GM23248 (cell line): ENCODE data around the gene ART5. TPM values are rescaled to one million over a fixed set of nuclear protein-coding genes. Genes with fewer than 3 reads are reported as not detected.

Source experiments
- DNase-seq: peaks from one replicate; pipeline ENCODE4 v3.0.0-alpha.2; 2015
- H2AFZ ChIP-seq: fragments of 200-600 bp; sonication (generic); 2 replicates; pipeline ENCODE4 v1.6.1; 2016; ENCODE audit warnings: antibody characterized with exemption
- H3F3A ChIP-seq: fragments of 200-600 bp; sonication (generic); 2 replicates; pipeline ENCODE4 v1.6.1; 2016; ENCODE audit warnings: mild to moderate bottlenecking, antibody characterized with exemption, mixed run types; ENCODE audit not compliant: insufficient read depth
- H3K27ac ChIP-seq: fragments of 200-600 bp; sonication (generic); 2 replicates; pipeline ENCODE4 v1.5.1; 2016; ENCODE audit warnings: mild to moderate bottlenecking
- H3K27me3 ChIP-seq: fragments of 200-600 bp; sonication (generic); replicated peaks from 2 replicates; pipeline ENCODE4 v1.6.1; 2016; ENCODE audit warnings: mild to moderate bottlenecking; ENCODE audit not compliant: insufficient read depth
- H3K36me3 ChIP-seq: fragments of 200-600 bp; sonication (generic); 2 replicates; pipeline ENCODE4 v1.6.1; 2016; ENCODE audit warnings: low read depth, mild to moderate bottlenecking
- H3K4me1 ChIP-seq: fragments of 200-600 bp; sonication (generic); 2 replicates; pipeline ENCODE4 v1.6.1; 2016; ENCODE audit warnings: mild to moderate bottlenecking; ENCODE audit not compliant: insufficient read depth
- H3K4me2 ChIP-seq: fragments of 200-600 bp; sonication (generic); one replicate; pipeline ENCODE4 v1.6.1; 2016; ENCODE audit warnings: mild to moderate bottlenecking; ENCODE audit not compliant: unreplicated experiment
- H3K4me3 ChIP-seq: fragments of 200-600 bp; sonication (generic); 2 replicates; pipeline ENCODE4 v1.5.1; 2016; ENCODE audit warnings: mild to moderate bottlenecking
- H3K79me2 ChIP-seq: fragments of 200-600 bp; sonication (generic); 2 replicates; pipeline ENCODE4 v1.6.1; 2016; ENCODE audit warnings: mild to moderate bottlenecking; ENCODE audit not compliant: insufficient read depth
- H3K9ac ChIP-seq: fragments of 200-600 bp; sonication (generic); 2 replicates; pipeline ENCODE4 v1.6.1; 2016; ENCODE audit warnings: mild to moderate bottlenecking
- H3K9me2 ChIP-seq: fragments of 200-600 bp; sonication (generic); 2 replicates; pipeline ENCODE4 v1.6.1; 2016; ENCODE audit warnings: mixed run types, mild to moderate bottlenecking, moderate library complexity; ENCODE audit not compliant: insufficient read depth
- H3K9me3 ChIP-seq: fragments of 200-600 bp; sonication (generic); one replicate; pipeline ENCODE4 v1.6.1; 2017; ENCODE audit warnings: low read depth
- H4K20me1 ChIP-seq: fragments of 200-600 bp; sonication (generic); 2 replicates; pipeline ENCODE4 v1.6.0; 2016; ENCODE audit not compliant: insufficient read depth
- EZH2 ChIP-seq: fragments of 200-600 bp; sonication (generic); IDR thresholded peaks from 2 replicates; pipeline ENCODE4 v1.6.1; 2018; ENCODE audit warnings: antibody characterized with exemption, mild to moderate bottlenecking; ENCODE audit not compliant: insufficient read depth, poor library complexity, severe bottlenecking
- EZH2phosphoT487 ChIP-seq: fragments of 200-600 bp; sonication (generic); IDR thresholded peaks from 2 replicates; pipeline ENCODE4 v1.6.1; 2018; ENCODE audit warnings: antibody characterized with exemption, moderate library complexity, mild to moderate bottlenecking, low read depth; ENCODE audit not compliant: insufficient read depth
- WGBS, 2 experiments: methylation state at CpG; one replicate each; pipeline ENCODE4 v1.1.6; 2015 to 2017; ENCODE audit warnings: low lambda C conversion rate in 2 of 2, low coverage in 1 of 2; ENCODE audit errors: missing lambda C conversion rate in 2 of 2; 5-methylcytosine and 5-hydroxymethylcytosine counted together
- in situ Hi-C: fragments of 300-500 bp; cut with MboI; formaldehyde crosslinking; loops from 2 replicates; pipeline ENCODE4 v1.15.0; 2020
- polyA plus RNA-seq: library from polyadenylated mRNA; unstranded; fragments of >200 nt; fragmentation: Nextera tagmentation; extraction: Ambion mirVana; gene quantifications from 2 replicates; pipeline ENCODE4 v1.2.1, GENCODE V29; 2016
- total RNA-seq: library from RNA; depleted of rRNA; stranded (reverse); fragments of >200 nt; shearing (Covaris generic); gene quantifications from 2 replicates; pipeline ENCODE4 v1.2.3, GENCODE V29; 2014

ART5 gene
- total and polyA plus RNA-seq, 2 experiments from 2014 or later: 0.23 TPM; not detected in 1

- in situ Hi-C loops: no loop called here
- no peak overlapping the region for H3K4me3 ChIP-seq
- H3K9me3 ChIP-seq: no peaks in the 10 kb centered on the region
- no peaks in the 10 kb centered on the region for H3K9me2 ChIP-seq
- WGBS, 2 experiments: 91 to 93% methylated on average over 14 of the region's 14 CpGs
- no peaks in the 10 kb centered on the region for H3K36me3 ChIP-seq
- no peak for DNase-seq
- no peak overlapping the region for H2AFZ ChIP-seq
- H3K4me1 ChIP-seq: no peaks in the 10 kb centered on the region
- H3K79me2 ChIP-seq: no peaks in the 10 kb centered on the region
- no peak overlapping the region for H3K27ac ChIP-seq
- no peaks in the 10 kb centered on the region for H4K20me1 ChIP-seq
- TF ChIP-seq EZH2phosphoT487: no peak
- TF ChIP-seq EZH2: no peak
- H3F3A ChIP-seq: no peaks in the 10 kb centered on the region
- no peak overlapping the region for H3K9ac ChIP-seq
- H3K27me3 ChIP-seq: peaks cover 12% of the 10 kb centered on the region
- H3K4me2 ChIP-seq: no peak overlapping the region
Observed at GRCh38 chr11:3639841-3640240, 2.0 kb downstream of the ART5 start.

GRCh38 chr11:3638513-3638912, 3.3 kb downstream of the ART5 start:
- no peak for DNase-seq
- H4K20me1 ChIP-seq: no peaks in the 10 kb centered on the region
- H3K9me3 ChIP-seq: no peaks in the 10 kb centered on the region
- H3K36me3 ChIP-seq: no peaks in the 10 kb centered on the region
- 68 to 71% methylated on average over 5 of the region's 5 CpGs for WGBS, 2 experiments
- no peak overlapping the region for H3K27ac ChIP-seq
- in situ Hi-C loops: no loop called here
- no peak overlapping the region for H3K4me3 ChIP-seq
- H3K4me2 ChIP-seq: no peak overlapping the region
- no peaks in the 10 kb centered on the region for H3F3A ChIP-seq
- no peaks in the 10 kb centered on the region for H3K9me2 ChIP-seq
- no peaks in the 10 kb centered on the region for H3K79me2 ChIP-seq
- H3K9ac ChIP-seq: no peak overlapping the region
- no peak for TF ChIP-seq EZH2phosphoT487
- TF ChIP-seq EZH2: no peak
- H2AFZ ChIP-seq: no peak overlapping the region
- H3K27me3 ChIP-seq: peaks cover 15% of the 10 kb centered on the region
- H3K4me1 ChIP-seq: no peaks in the 10 kb centered on the region

GRCh38 chr11:3637201-3637600, 4.6 kb downstream of the ART5 start:
- no peaks in the 10 kb centered on the region for H3F3A ChIP-seq

GRCh38 chr11:3635641-3636375, 6.0 kb downstream of the ART5 start:
- no peak for DNase-seq
- H3K4me2 ChIP-seq: no peak overlapping the region
- H3K4me3 ChIP-seq: no peak overlapping the region
- no peak overlapping the region for H3K27ac ChIP-seq
- no peaks in the 10 kb centered on the region for H3K36me3 ChIP-seq
- H2AFZ ChIP-seq: no peak overlapping the region
- H3K9me3 ChIP-seq: no peaks in the 10 kb centered on the region
- no peaks in the 10 kb centered on the region for H3F3A ChIP-seq
- 70 to 75% methylated on average over 8 to 15 of the region's 15 CpGs for WGBS, 2 experiments
- no peaks in the 10 kb centered on the region for H3K79me2 ChIP-seq
- in situ Hi-C loops: no loop called here
- H3K27me3 ChIP-seq: 0 out of 2 replicates have a peak, but pooled peaks cover 3% of the 10 kb centered on the region
- H4K20me1 ChIP-seq: no peaks in the 10 kb centered on the region
- H3K9ac ChIP-seq: no peak overlapping the region
- no peaks in the 10 kb centered on the region for H3K9me2 ChIP-seq
- no peak for TF ChIP-seq EZH2phosphoT487
- no peak for TF ChIP-seq EZH2
- H3K4me1 ChIP-seq: no peaks in the 10 kb centered on the region

More at GRCh38 chr11:3637201-3637600, 4.6 kb downstream of the ART5 start:
- 71 to 75% methylated on average over 11 to 13 of the region's 13 CpGs for WGBS, 2 experiments
- no peaks in the 10 kb centered on the region for H3K4me1 ChIP-seq
- H3K27ac ChIP-seq: no peak overlapping the region
- H4K20me1 ChIP-seq: no peaks in the 10 kb centered on the region
- no peak overlapping the region for H3K4me3 ChIP-seq
- peaks cover 5% of the 10 kb centered on the region; the same call in 1 of the 2 replicates for H3K27me3 ChIP-seq
- no peaks in the 10 kb centered on the region for H3K79me2 ChIP-seq
- DNase-seq: no peak
- H3K9ac ChIP-seq: no peak overlapping the region
- no peaks in the 10 kb centered on the region for H3K36me3 ChIP-seq
- no peaks in the 10 kb centered on the region for H3K9me2 ChIP-seq
- H3K4me2 ChIP-seq: no peak overlapping the region
- H2AFZ ChIP-seq: no peak overlapping the region
- TF ChIP-seq EZH2 (no peak), EZH2phosphoT487 (no peak)
- H3K9me3 ChIP-seq: no peaks in the 10 kb centered on the region
- in situ Hi-C loops: no loop called here
